AG04450 (cell line): ENCODE measurements around the gene SMC1B. TPM values are rescaled to one million over a fixed set of nuclear protein-coding genes. Genes with fewer than 3 reads are reported as not detected.

Experiments used
- CTCF ChIA-PET: fragments of 300-600, 350-600 bp; formaldehyde crosslinking; extraction: SDS; loops from one replicate; lab custom pipeline; 2022; ENCODE audit warnings: antibody characterized with exemption, inconsistent platforms; lab: Charles Lee
- POLR2A ChIA-PET: fragments of 350-600 bp; formaldehyde crosslinking; extraction: SDS; loops from one replicate; lab custom pipeline; 2021; ENCODE audit warnings: antibody characterized with exemption, inconsistent platforms; lab: Yijun Ruan, JAX
- DNase-seq: peaks from one replicate; pipeline ENCODE4 v3.0.0-alpha.2; 2011; ENCODE audit warnings: low read depth, low spot score
- H3K27ac ChIP-seq: one replicate; pipeline ENCODE4 v1.5.1; 2012; ENCODE audit warnings: low read depth, low read length, control low read depth
- H3K27me3 ChIP-seq: one replicate; pipeline ENCODE4 v1.6.0; 2012; ENCODE audit warnings: low read length; ENCODE audit not compliant: control insufficient read depth, insufficient read depth
- H3K4me3 ChIP-seq: 2 replicates; pipeline ENCODE4 v1.5.1; 2011; ENCODE audit warnings: mild to moderate bottlenecking, low read depth, low read length, control low read depth
- H3K9me3 ChIP-seq: 2 replicates; pipeline ENCODE4 v1.5.1; 2012; ENCODE audit warnings: low read length; ENCODE audit not compliant: control insufficient read depth, insufficient read depth
- CTCF ChIP-seq: IDR thresholded peaks from 2 replicates; pipeline ENCODE4 v1.5.1; 2011; ENCODE audit warnings: low read depth, low read length, control low read depth, inconsistent platforms
- polyA plus RNA-seq: library from polyadenylated mRNA; depleted of rRNA; stranded (reverse); fragments of >200 nt; gene quantifications from 2 replicates; pipeline ENCODE4 v1.2.3, GENCODE V29; 2011

Gene SMC1B
- polyA plus RNA-seq, 1 experiment = not detected

DNA sequence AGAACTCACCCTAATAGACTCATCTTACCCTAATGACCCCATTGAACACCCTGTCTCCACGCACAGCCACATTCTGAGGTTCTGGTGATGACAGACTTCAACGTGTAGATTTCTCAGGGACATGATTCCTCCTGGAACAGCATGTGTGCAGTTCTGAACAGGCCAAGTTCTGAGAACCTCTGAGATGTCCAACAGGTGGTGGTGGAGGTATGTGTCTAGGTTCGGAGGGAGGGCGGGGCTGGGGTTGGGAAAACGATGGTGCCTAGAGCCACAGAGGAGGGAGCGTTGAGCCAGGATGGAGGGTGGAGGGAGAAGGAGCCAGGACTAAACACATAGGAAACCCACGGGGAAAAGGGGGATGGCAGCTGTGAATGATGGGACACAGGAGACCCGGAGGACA is 45.8 kb upstream of the SMC1B start:
- no peak overlapping the region for H3K4me3 ChIP-seq
- no peak for DNase-seq
- H3K27ac ChIP-seq = no peak overlapping the region
- H3K27me3 ChIP-seq = no peaks in the 10 kb centered on the region
- H3K9me3 ChIP-seq = peaks cover 3% of the 10 kb centered on the region
- CTCF ChIA-PET = no interaction called here
- POLR2A ChIA-PET = no interaction called here
- no peak for TF ChIP-seq CTCF

DNA sequence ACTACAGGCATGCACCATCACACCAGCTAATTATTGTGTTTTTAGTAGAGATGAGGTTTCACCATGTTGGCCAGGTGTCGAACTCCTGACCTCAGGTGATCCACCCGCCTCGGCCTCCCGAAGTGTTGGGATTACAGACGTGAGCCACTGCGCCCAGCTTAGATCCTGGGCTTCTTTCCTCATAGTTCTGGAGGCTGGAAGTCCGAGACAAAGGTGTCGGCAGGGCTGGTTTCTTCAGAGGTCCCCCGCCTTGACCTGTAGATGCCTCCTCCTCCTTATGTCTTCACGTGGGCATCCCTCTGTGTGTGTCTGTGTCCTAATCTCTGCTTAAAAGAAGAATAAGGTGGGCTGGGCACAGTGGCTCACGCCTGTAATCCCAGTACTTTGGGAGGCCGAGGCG is 45.1 kb upstream of the SMC1B start:
- Histone ChIP-seq H3K4me3 (no peak overlapping the region), H3K9me3 (peaks cover under 1% of the 10 kb centered on the region), H3K27ac (no peak overlapping the region), H3K27me3 (no peaks in the 10 kb centered on the region)
- DNase-seq = no peak
- CTCF ChIA-PET = no interaction called here
- TF ChIP-seq CTCF = no peak
- POLR2A ChIA-PET = no interaction called here

DNA sequence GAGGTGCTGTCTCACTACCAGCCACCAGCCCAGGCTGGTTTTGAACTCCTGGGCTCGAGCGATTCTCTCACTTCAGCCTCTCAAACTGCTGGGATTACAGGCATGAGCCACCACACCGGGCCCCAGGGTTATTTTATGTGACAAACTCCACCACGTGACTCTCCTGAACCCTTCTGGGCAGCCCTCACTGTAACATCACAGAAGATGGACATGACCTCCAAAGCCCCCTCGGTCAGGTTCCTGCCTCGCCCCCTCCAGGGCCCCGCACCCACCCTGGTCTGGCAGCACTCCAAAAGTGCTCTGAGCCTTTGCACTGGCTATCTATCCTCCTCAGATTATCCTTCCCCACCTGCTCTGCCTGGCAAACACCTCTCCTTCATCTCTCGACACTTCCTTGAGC is 43.4 kb upstream of the SMC1B start:
- ChIA-PET CTCF (no interaction called here), POLR2A (no interaction called here)
- Histone ChIP-seq H3K4me3 (no peak overlapping the region), H3K9me3 (no peaks in the 10 kb centered on the region; the same call in 1 of the 2 replicates), H3K27ac (no peak overlapping the region), H3K27me3 (no peaks in the 10 kb centered on the region)
- DNase-seq = no peak
- TF ChIP-seq CTCF = no peak

DNA sequence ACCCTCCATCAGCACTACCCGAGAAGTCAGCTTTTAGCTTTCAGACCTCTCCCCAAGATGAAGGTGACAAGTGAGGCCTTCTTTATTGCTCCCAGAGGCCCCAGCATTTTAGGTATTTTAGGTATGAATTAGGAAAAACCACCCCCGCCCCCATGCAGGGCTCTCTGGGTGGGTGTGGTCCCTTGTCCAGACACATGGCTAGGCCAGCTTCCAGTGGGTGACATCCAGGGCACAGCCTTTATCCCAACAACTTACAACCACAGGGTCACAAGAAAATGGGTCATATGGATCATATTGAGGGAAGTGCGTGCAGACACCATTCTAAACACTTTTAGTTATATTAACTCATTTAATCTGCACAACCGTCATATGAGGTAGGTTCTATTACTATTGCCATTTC is 42.2 kb upstream of the SMC1B start:
- TF ChIP-seq CTCF = no peak
- Histone ChIP-seq H3K9me3 (no peaks in the 10 kb centered on the region; the same call in 1 of the 2 replicates), H3K27me3 (no peaks in the 10 kb centered on the region), H3K4me3 (no peak overlapping the region), H3K27ac (no peak overlapping the region)
- DNase-seq = no peak
- ChIA-PET CTCF (interaction anchor here (1.0 kb wide), 1 partner anchor 16 kb away, joined by 3 read pairs; no protein-coding TSS in a partner anchor), POLR2A (interaction anchor here (0.6 kb wide), 1 partner anchor 91 kb away, joined by 3 read pairs; no protein-coding TSS in a partner anchor)

DNA sequence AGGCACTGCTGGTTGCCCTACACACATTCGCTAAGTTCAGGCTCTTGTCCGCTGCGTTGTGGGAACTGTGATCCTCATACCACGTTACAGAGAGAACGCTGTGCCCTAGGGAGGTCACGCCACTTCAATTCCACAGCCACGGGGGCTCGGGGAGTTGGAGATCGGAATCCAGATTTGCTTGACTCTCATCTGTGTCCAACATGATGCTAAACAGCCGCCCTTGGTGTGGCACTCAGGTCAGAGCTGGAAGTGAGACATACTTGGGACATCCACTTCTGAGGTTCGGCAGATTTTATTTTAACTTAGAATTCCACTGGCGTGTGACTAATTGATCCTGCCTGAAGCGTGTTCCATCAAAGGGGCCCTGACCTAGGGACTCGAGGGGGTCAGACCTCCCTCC is 41.8 kb upstream of the SMC1B start:
- Histone ChIP-seq H3K27ac (no peak overlapping the region), H3K27me3 (no peaks in the 10 kb centered on the region), H3K4me3 (no peak overlapping the region), H3K9me3 (no peaks in the 10 kb centered on the region; the same call in 1 of the 2 replicates)
- TF ChIP-seq CTCF = no peak
- no peak for DNase-seq
- ChIA-PET CTCF (interaction anchor here (1.0 kb wide), 1 partner anchor 15 kb away, joined by 3 read pairs; no protein-coding TSS in a partner anchor), POLR2A (interaction anchor here (0.6 kb wide), 1 partner anchor 91 kb away, joined by 3 read pairs; no protein-coding TSS in a partner anchor)
